Measurements from ENCODE around the gene PLCE1.

The PLCE1 gene

GRCh38 chr10:94024407-94024806 lies 30.7 kb downstream of the PLCE1 start:
- DNase-seq (ENCODE audit: low spot score), result no peak
- no peak for TF ChIP-seq CTCF (IDR thresholded peaks at IDR 0.05; ENCODE audit: extremely low read depth, insufficient read depth, missing control alignments)
- in situ Hi-C loops (cut with MboI; ENCODE audit: low pct_unique_long_range_greater_than_20kb, low sequenced_read_pairs, unreplicated experiment), result no loop called here

GRCh38 chr10:94025806-94026205 lies 32.1 kb downstream of the PLCE1 start:
- in situ Hi-C loops (cut with MboI; ENCODE audit: low pct_unique_long_range_greater_than_20kb, low sequenced_read_pairs, unreplicated experiment), result no loop called here
- no peak for TF ChIP-seq CTCF (IDR thresholded peaks at IDR 0.05; ENCODE audit: extremely low read depth, insufficient read depth, missing control alignments)
- DNase-seq (ENCODE audit: low spot score), result no peak

GRCh38 chr10:94027197-94027596 lies 33.5 kb downstream of the PLCE1 start:
- no peak for TF ChIP-seq CTCF (IDR thresholded peaks at IDR 0.05; ENCODE audit: extremely low read depth, insufficient read depth, missing control alignments)
- in situ Hi-C loops (cut with MboI; ENCODE audit: low pct_unique_long_range_greater_than_20kb, low sequenced_read_pairs, unreplicated experiment), result no loop called here
- DNase-seq (ENCODE audit: low spot score), result no peak

GRCh38 chr10:94029955-94030354 lies 36.2 kb downstream of the PLCE1 start:
- in situ Hi-C loops (cut with MboI; ENCODE audit: low pct_unique_long_range_greater_than_20kb, low sequenced_read_pairs, unreplicated experiment), result no loop called here

GRCh38 chr10:94035982-94036765 lies 42.4 kb downstream of the PLCE1 start:
- no peak for DNase-seq (ENCODE audit: low spot score)

More at GRCh38 chr10:94029955-94030354, 36.2 kb downstream of the PLCE1 start:
- no peak for DNase-seq (ENCODE audit: low spot score)
- no peak for TF ChIP-seq CTCF (IDR thresholded peaks at IDR 0.05; ENCODE audit: extremely low read depth, insufficient read depth, missing control alignments)

GRCh38 chr10:94036766-94037033 lies 43.0 kb downstream of the PLCE1 start:
- no peak for DNase-seq (ENCODE audit: low spot score)
- TF ChIP-seq CTCF (IDR thresholded peaks at IDR 0.05; ENCODE audit: extremely low read depth, insufficient read depth, missing control alignments), result no peak
- in situ Hi-C loops (cut with MboI; ENCODE audit: low pct_unique_long_range_greater_than_20kb, low sequenced_read_pairs, unreplicated experiment), result no loop called here

More at GRCh38 chr10:94035982-94036765, 42.4 kb downstream of the PLCE1 start:
- TF ChIP-seq CTCF (IDR thresholded peaks at IDR 0.05; ENCODE audit: extremely low read depth, insufficient read depth, missing control alignments), result no peak
- in situ Hi-C loops (cut with MboI; ENCODE audit: low pct_unique_long_range_greater_than_20kb, low sequenced_read_pairs, unreplicated experiment), result no loop called here
